Ishikawa (cell line): ENCODE measurements around the gene CDYL2.

Experiments
- CEBPB ChIP-seq: IDR thresholded peaks from 2 replicates; pipeline ENCODE4 v1.6.1; 2012
- CREB1 ChIP-seq: IDR thresholded peaks from 2 replicates; pipeline ENCODE4 v1.6.1; 2012; ENCODE audit warnings: low read depth
- EGR1 ChIP-seq: IDR thresholded peaks from 2 replicates; pipeline ENCODE4 v1.6.1; 2012
- EP300 ChIP-seq: IDR thresholded peaks from 2 replicates; pipeline ENCODE4 v1.6.1; 2012; ENCODE audit warnings: borderline replicate concordance
- FOXM1 ChIP-seq: IDR thresholded peaks from 2 replicates; pipeline ENCODE4 v1.6.1; 2012; ENCODE audit warnings: low read depth, borderline replicate concordance
- MAX ChIP-seq: IDR thresholded peaks from 2 replicates; pipeline ENCODE4 v1.6.1; 2012
- NFIC ChIP-seq: IDR thresholded peaks from 2 replicates; pipeline ENCODE4 v1.6.1; 2012
- RAD21 ChIP-seq: IDR thresholded peaks from 2 replicates; pipeline ENCODE4 v1.6.1; 2012; ENCODE audit warnings: low read depth
- TAF1 ChIP-seq: IDR thresholded peaks from 2 replicates; pipeline ENCODE4 v1.6.1; 2012; ENCODE audit warnings: low read depth, mild to moderate bottlenecking
- TCF12 ChIP-seq: IDR thresholded peaks from 2 replicates; pipeline ENCODE4 v1.6.1; 2012; ENCODE audit warnings: low read depth
- TEAD4 ChIP-seq: IDR thresholded peaks from 2 replicates; pipeline ENCODE4 v1.6.1; 2012
- USF1 ChIP-seq: IDR thresholded peaks from 2 replicates; pipeline ENCODE4 v1.6.1; 2012
- YY1 ChIP-seq: IDR thresholded peaks from 2 replicates; pipeline ENCODE4 v1.6.1; 2012; ENCODE audit warnings: low read depth
- ZBTB7A ChIP-seq: IDR thresholded peaks from 2 replicates; pipeline ENCODE4 v1.6.1; 2012; ENCODE audit warnings: low read depth
- TF ChIP-seq, protein P1 (sequence below): IDR thresholded peaks from 2 replicates; pipeline ENCODE4 v1.6.1; 2012; ENCODE audit warnings: low read depth, mild to moderate bottlenecking

CDYL2 gene

GRCh38 chr16:80741724-80742123, 62.7 kb downstream of the CDYL2 start:
- no peak for TF ChIP-seq TAF1
- no peak for TF ChIP-seq RAD21
- no peak for TF ChIP-seq YY1

GRCh38 chr16:80739523-80739922, 64.9 kb downstream of the CDYL2 start:
- no peak for TF ChIP-seq ZBTB7A
- TF ChIP-seq MAX: no peak

GRCh38 chr16:80738521-80738920, 65.9 kb downstream of the CDYL2 start:
- TF ChIP-seq RAD21 (no peak), FOXM1 (no peak), MAX (no peak), TCF12 (no peak), YY1 (no peak), CREB1 (no peak), TAF1 (no peak), EP300 (no peak), CEBPB (no peak), TEAD4 (no peak), NFIC (no peak), ZBTB7A (no peak)
- TF ChIP-seq, protein P1, sequence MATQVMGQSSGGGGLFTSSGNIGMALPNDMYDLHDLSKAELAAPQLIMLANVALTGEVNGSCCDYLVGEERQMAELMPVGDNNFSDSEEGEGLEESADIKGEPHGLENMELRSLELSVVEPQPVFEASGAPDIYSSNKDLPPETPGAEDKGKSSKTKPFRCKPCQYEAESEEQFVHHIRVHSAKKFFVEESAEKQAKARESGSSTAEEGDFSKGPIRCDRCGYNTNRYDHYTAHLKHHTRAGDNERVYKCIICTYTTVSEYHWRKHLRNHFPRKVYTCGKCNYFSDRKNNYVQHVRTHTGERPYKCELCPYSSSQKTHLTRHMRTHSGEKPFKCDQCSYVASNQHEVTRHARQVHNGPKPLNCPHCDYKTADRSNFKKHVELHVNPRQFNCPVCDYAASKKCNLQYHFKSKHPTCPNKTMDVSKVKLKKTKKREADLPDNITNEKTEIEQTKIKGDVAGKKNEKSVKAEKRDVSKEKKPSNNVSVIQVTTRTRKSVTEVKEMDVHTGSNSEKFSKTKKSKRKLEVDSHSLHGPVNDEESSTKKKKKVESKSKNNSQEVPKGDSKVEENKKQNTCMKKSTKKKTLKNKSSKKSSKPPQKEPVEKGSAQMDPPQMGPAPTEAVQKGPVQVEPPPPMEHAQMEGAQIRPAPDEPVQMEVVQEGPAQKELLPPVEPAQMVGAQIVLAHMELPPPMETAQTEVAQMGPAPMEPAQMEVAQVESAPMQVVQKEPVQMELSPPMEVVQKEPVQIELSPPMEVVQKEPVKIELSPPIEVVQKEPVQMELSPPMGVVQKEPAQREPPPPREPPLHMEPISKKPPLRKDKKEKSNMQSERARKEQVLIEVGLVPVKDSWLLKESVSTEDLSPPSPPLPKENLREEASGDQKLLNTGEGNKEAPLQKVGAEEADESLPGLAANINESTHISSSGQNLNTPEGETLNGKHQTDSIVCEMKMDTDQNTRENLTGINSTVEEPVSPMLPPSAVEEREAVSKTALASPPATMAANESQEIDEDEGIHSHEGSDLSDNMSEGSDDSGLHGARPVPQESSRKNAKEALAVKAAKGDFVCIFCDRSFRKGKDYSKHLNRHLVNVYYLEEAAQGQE: no peak

GRCh38 chr16:80735846-80736245, 68.6 kb downstream of the CDYL2 start:
- TF ChIP-seq EP300 (no peak), NFIC (no peak), TEAD4 (no peak), ZBTB7A (no peak), CREB1 (no peak), TAF1 (no peak), TCF12 (no peak), USF1 (no peak), MAX (no peak), CEBPB (no peak), RAD21 (no peak), FOXM1 (no peak), EGR1 (no peak)
- TF ChIP-seq, protein P1: no peak

DNA sequence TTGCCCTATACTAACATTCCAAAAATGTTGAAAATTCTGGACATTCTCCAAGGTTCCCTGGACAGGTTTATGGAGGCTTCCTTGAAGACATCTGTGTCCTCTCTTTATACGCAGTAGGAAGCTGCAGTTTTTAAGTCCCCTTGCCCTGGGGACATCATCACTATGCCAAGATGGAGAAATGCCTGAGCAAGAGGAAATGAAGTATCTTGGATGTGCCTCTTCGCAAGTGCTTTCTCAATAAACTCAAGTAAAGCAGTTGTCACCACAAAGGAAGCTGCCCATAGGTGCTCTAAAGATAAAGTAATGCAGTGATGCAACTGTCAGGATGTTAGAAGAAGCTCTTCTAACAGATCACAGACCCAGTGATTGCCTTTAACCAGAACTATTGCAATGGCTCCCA, 71.0 kb downstream of the CDYL2 start:
- no peak for TF ChIP-seq TAF1
- TF ChIP-seq EGR1: no peak
- TF ChIP-seq, protein P1: no peak
- TF ChIP-seq TCF12: no peak
- no peak for TF ChIP-seq YY1
- no peak for TF ChIP-seq USF1
- TF ChIP-seq ZBTB7A: no peak
- no peak for TF ChIP-seq MAX
- no peak for TF ChIP-seq RAD21
- TF ChIP-seq TEAD4: no peak
- TF ChIP-seq CREB1: no peak
- no peak for TF ChIP-seq EP300
- no peak for TF ChIP-seq CEBPB
- no peak for TF ChIP-seq NFIC
- TF ChIP-seq FOXM1: no peak
